B cell (primary cell): ENCODE data around the gene RNF220. TPM values are rescaled to one million over a fixed set of nuclear protein-coding genes. Genes with fewer than 3 reads are reported as not detected.
A peak's percentile ranks its signal among the peaks of the same experiment; 100 is the strongest.

Experiments
- ATAC-seq: fragments of 200-7000 bp; cut with Tn5 transposase; one replicate; pipeline ENCODE4 v1.10.0; 2021; ENCODE audit warnings: low read depth, mild to moderate bottlenecking, moderate number of reproducible peaks, moderate library complexity
- CTCF ChIA-PET: fragments of 350-600 bp; sonication (Branson Sonifier 250); formaldehyde crosslinking; loops from one replicate; lab custom pipeline; 2021; ENCODE audit warnings: antibody characterized with exemption, inconsistent platforms; lab: Charles Lee
- POLR2A ChIA-PET: fragments of 350-600 bp; sonication (Branson Sonifier 250); formaldehyde crosslinking; loops from one replicate; lab custom pipeline; 2021; ENCODE audit warnings: antibody characterized with exemption; lab: Charles Lee
- DNase-seq: peaks from one replicate; pipeline ENCODE4 v3.0.0; 2013
- H2AFZ ChIP-seq: 2 replicates; pipeline ENCODE4 v1.6.1; 2012; ENCODE audit warnings: mild to moderate bottlenecking, low read depth, low read length; ENCODE audit not compliant: insufficient read depth, poor library complexity, severe bottlenecking
- H3K27ac ChIP-seq, 2 donors: 1 replicate in 1 of 2; 2 replicates in 1 of 2; pipeline ENCODE4 v1.5.1; 2012 to 2013; ENCODE audit warnings: low read length in 2 of 2, mild to moderate bottlenecking in 2 of 2, moderate library complexity in 1 of 2
- H3K27me3 ChIP-seq, 4 experiments: fragments of 200-600 bp in 1 of 4; sonication (generic) in 1 of 4; replicated peaks in 1 of 4; 1 replicate in 2 of 4; 2 replicates in 2 of 4; pipeline versions ENCODE4 v1.6.1 to v1.7.0; 2013 to 2016; ENCODE audit warnings: low read length in 3 of 4, mild to moderate bottlenecking in 2 of 4, mixed read lengths in 1 of 4, moderate library complexity in 1 of 4; ENCODE audit not compliant: insufficient read depth in 4 of 4, control insufficient read depth in 3 of 4; ENCODE audit errors: control extremely low read depth in 1 of 4
- H3K36me3 ChIP-seq, 2 experiments: replicated peaks in 1 of 2; 1 replicate in 1 of 2; 2 replicates in 1 of 2; pipeline versions ENCODE4 v1.6.1 to v1.7.1; 2013; ENCODE audit warnings: low read length in 1 of 2; ENCODE audit not compliant: insufficient read depth in 2 of 2, control insufficient read depth in 1 of 2; ENCODE audit errors: control extremely low read depth in 1 of 2, extremely low read depth in 1 of 2
- H3K4me1 ChIP-seq, 2 donors: fragments of 200-600 bp in 1 of 2; sonication (generic) in 1 of 2; 1 replicate in 1 of 2; 2 replicates in 1 of 2; pipeline versions ENCODE4 v1.5.1 to v1.6.1; 2013 to 2017; ENCODE audit warnings: low read length in 2 of 2; ENCODE audit not compliant: control insufficient read depth in 2 of 2, insufficient read depth in 2 of 2
- H3K4me2 ChIP-seq: replicated peaks from 2 replicates; pipeline ENCODE3; 2012; ENCODE audit warnings: mild to moderate bottlenecking, low read depth, low read length; ENCODE audit not compliant: poor library complexity, severe bottlenecking
- H3K4me3 ChIP-seq, 5 experiments: fragments of 200-600 bp in 1 of 5; sonication (generic) in 1 of 5; 1 replicate in 3 of 5; 2 replicates in 2 of 5; pipeline versions ENCODE4 v1.5.1 to v1.7.0; 2011 to 2016; ENCODE audit warnings: low read length in 4 of 5, mild to moderate bottlenecking in 4 of 5, low read depth in 2 of 5, control low read depth in 1 of 5, moderate library complexity in 1 of 5; ENCODE audit not compliant: insufficient read depth in 1 of 5; ENCODE audit errors: control extremely low read depth in 1 of 5, extremely low read depth in 1 of 5
- H3K79me2 ChIP-seq: fragments of 200-600 bp; sonication (generic); one replicate; pipeline ENCODE4 v1.6.0; 2016; ENCODE audit warnings: low read length; ENCODE audit not compliant: control insufficient read depth, insufficient read depth
- H3K9ac ChIP-seq: fragments of 200-600 bp; sonication (generic); 2 replicates; pipeline ENCODE4 v1.6.1; 2017; ENCODE audit warnings: mild to moderate bottlenecking, low read length, moderate library complexity
- H3K9me3 ChIP-seq, 3 donors: one replicate each; pipeline versions ENCODE4 v1.6.1 to v1.7.1; 2013; ENCODE audit warnings: low read length in 2 of 3; ENCODE audit not compliant: control insufficient read depth in 2 of 3, insufficient read depth in 1 of 3; ENCODE audit errors: control extremely low read depth in 1 of 3
- H4K20me1 ChIP-seq: 2 replicates; pipeline ENCODE4 v1.6.0; 2012; ENCODE audit warnings: mild to moderate bottlenecking, low read length; ENCODE audit not compliant: insufficient read depth, control insufficient read depth, poor library complexity, severe bottlenecking
- H3K27ac Mint-ChIP-seq: one replicate; pipeline ENCODE4 v1.8.0; 2021; ENCODE audit warnings: mixed read lengths
- H3K27me3 Mint-ChIP-seq: one replicate; pipeline ENCODE4 v1.8.0; 2021; ENCODE audit warnings: mixed read lengths
- H3K4me1 Mint-ChIP-seq: one replicate; pipeline ENCODE4 v1.8.0; 2021; ENCODE audit warnings: mixed read lengths
- H3K4me3 Mint-ChIP-seq: one replicate; pipeline ENCODE4 v1.8.0; 2021; ENCODE audit warnings: mixed read lengths
- H3K9me3 Mint-ChIP-seq: one replicate; pipeline ENCODE4 v1.8.0; 2022; ENCODE audit warnings: mixed read lengths; ENCODE audit not compliant: insufficient read depth
- CTCF ChIP-seq: fragments of 200-600 bp; IDR thresholded peaks from one replicate; pipeline ENCODE4 v1.8.0; 2022; ENCODE audit warnings: antibody characterized with exemption, mild to moderate bottlenecking
- EZH2 ChIP-seq: IDR thresholded peaks from 2 replicates; pipeline ENCODE4 v1.6.1; 2012; ENCODE audit warnings: borderline replicate concordance, low read depth, mild to moderate bottlenecking, moderate library complexity, low read length; ENCODE audit not compliant: insufficient read depth, poor library complexity, severe bottlenecking
- WGBS: methylation state at CpG from one replicate; pipeline ENCODE4 v1.1.5; 2013; ENCODE audit warnings: missing lambda C conversion rate; ENCODE audit not compliant: insufficient coverage; 5-methylcytosine and 5-hydroxymethylcytosine counted together
- intact Hi-C: fragments of 100-400 bp; cut with micrococcal nuclease; formaldehyde crosslinking; loops from one replicate; pipeline ENCODE4 v1.10.0; 2022
- polyA plus RNA-seq: library from polyadenylated mRNA; depleted of rRNA; stranded (reverse); fragments of >200 nt; gene quantifications from 2 replicates; pipeline ENCODE4 v1.2.3, GENCODE V29; 2012
- total RNA-seq, 2 donors: library from RNA; stranded (reverse); fragments of 120-200 nt in 1 of 2; gene quantifications; 1 replicate in 1 of 2; 2 replicates in 1 of 2; pipeline versions ENCODE4 v1.2.3 to v1.2.4, GENCODE V29; 2013 to 2022

Gene RNF220
- total and polyA plus RNA-seq, 2 donors (not counting 1 experiment from before 2014, with no cell fraction given): 115 to 141 TPM

- WGBS: 91% methylated on average over 10 of the region's 10 CpGs
- Histone ChIP-seq H3K36me3 (no peaks in the 10 kb centered on the region), H3K27ac (no peak overlapping the region), H2AFZ (no peak overlapping the region), H3K27me3 (no peaks in the 10 kb centered on the region), H3K4me2 (no peak overlapping the region), H3K9ac (no peak overlapping the region), H3K4me3 (no peak overlapping the region), H4K20me1 (no peaks in the 10 kb centered on the region), H3K4me1 (no peaks in the 10 kb centered on the region), H3K79me2 (no peaks in the 10 kb centered on the region), H3K9me3 (no peaks in the 10 kb centered on the region)
- DNase-seq (peak; percentile 33), ATAC-seq (no peak)
- TF ChIP-seq CTCF (peak; percentile 20), EZH2 (no peak)
- Mint-ChIP-seq H3K4me3 (no peak overlapping the region), H3K4me1 (no peaks in the 10 kb centered on the region), H3K27ac (no peak overlapping the region), H3K27me3 (peaks cover 11% of the 10 kb centered on the region), H3K9me3 (no peaks in the 10 kb centered on the region)
- intact Hi-C loops: loop anchor here (1.0 kb wide), 1 partner anchor 44 kb away; no protein-coding TSS in a partner anchor
- POLR2A ChIA-PET: no interaction called here
- CTCF ChIA-PET: interaction anchor here (1.1 to 6.1 kb wide), 3 partner anchors 11 to 42 kb away, joined by 4 to 65 read pairs (median 5); no protein-coding TSS in a partner anchor
Measured at GRCh38 chr1:44609412-44609767, 204.3 kb downstream of the RNF220 start.

DNA sequence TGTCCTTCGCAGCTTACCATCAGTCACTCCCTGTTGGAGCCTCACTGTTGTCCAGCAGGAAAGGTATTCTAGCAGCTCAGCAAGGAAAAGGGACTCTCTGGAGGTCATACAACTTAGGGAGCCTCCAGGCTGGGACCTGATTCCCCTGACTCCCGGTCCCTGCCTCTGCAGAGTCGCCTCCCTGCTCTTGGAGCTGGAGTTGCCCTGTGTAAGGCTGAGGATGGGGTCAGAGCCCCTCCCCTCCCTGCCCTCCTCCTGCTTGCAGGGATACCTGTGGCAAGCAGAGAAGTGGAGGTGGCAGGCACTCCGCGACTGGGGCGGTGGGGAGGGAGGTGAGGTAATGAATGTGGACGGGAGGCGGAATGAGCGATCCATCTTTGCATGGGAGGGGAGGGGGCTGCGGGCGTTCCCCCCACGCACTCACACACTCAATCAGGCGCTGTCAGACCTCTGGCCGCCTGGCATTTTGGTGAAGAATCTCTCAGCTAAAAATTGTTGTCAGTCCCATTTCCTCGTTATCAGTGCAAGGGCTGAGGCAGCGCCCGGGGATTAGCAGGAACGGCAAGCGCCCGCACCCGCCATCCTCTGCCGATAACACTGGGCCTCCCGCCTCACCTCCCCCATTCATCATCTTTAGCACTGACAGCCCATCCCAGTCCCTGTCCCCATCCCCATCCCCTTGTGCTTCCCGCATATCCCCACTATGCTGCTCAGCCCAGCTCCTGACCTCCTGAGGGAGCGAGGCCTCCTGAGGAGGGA lies 204.9 kb downstream of the RNF220 start:
- Histone ChIP-seq H3K79me2 (no peaks in the 10 kb centered on the region), H3K36me3 (no peaks in the 10 kb centered on the region), H3K4me1 (no peaks in the 10 kb centered on the region), H2AFZ (no peak overlapping the region), H3K9ac (no peak overlapping the region), H3K4me3 (no peak overlapping the region), H3K9me3 (no peaks in the 10 kb centered on the region), H3K27ac (no peak overlapping the region), H3K4me2 (no peak overlapping the region), H3K27me3 (no peaks in the 10 kb centered on the region), H4K20me1 (no peaks in the 10 kb centered on the region)
- no peaks in the 10 kb centered on the region for H3K9me3 Mint-ChIP-seq
- H3K4me3 Mint-ChIP-seq: no peak overlapping the region
- ChIA-PET CTCF (interaction anchor here (0.9 to 6.1 kb wide), 3 partner anchors 15 to 42 kb away, joined by 3 to 65 read pairs (median 4); no protein-coding TSS in a partner anchor), POLR2A (no interaction called here)
- intact Hi-C loops: loop anchor here (1.0 kb wide), 1 partner anchor 43 kb away; no protein-coding TSS in a partner anchor
- TF ChIP-seq CTCF (no peak), EZH2 (no peak)
- ATAC-seq (no peak), DNase-seq (no peak)
- 95% methylated on average over 17 of the region's 25 CpGs for WGBS
- H3K27ac Mint-ChIP-seq: no peak overlapping the region
- H3K4me1 Mint-ChIP-seq: no peaks in the 10 kb centered on the region
- H3K27me3 Mint-ChIP-seq: peaks cover 11% of the 10 kb centered on the region
